ENCODE data around the gene TCOF1.
"Not testable (repeated sequence)": the region's sequence is repeated elsewhere in the genome, so short reads cannot be mapped to it uniquely, and the experiment has no call there.

The TCOF1 gene

GRCh38 chr5:150404941-150405816 is 47.7 kb downstream of the TCOF1 start:
- DNase-seq (ENCODE audit: low read depth): no peak

- no peak for DNase-seq (ENCODE audit: low read depth)
Observed at GRCh38 chr5:150406103-150406722, 48.7 kb downstream of the TCOF1 start.

- DNase-seq (ENCODE audit: low read depth): no peak
Observed at GRCh38 chr5:150406723-150407095, 49.2 kb downstream of the TCOF1 start.

GRCh38 chr5:150407096-150407720 is 49.7 kb downstream of the TCOF1 start:
- no peak for DNase-seq (ENCODE audit: low read depth)

GRCh38 chr5:150408231-150408943 is 50.9 kb downstream of the TCOF1 start:
- DNase-seq (ENCODE audit: low read depth): no peak

- DNase-seq (ENCODE audit: low read depth): peak; percentile 85
Observed at GRCh38 chr5:150409638-150410523, 52.4 kb downstream of the TCOF1 start.

GRCh38 chr5:150410524-150411244 is 53.2 kb downstream of the TCOF1 start:
- peak; percentile 76 for DNase-seq (ENCODE audit: low read depth)

- no peak for DNase-seq (ENCODE audit: low read depth)
Observed at GRCh38 chr5:150411245-150411979, 53.9 kb downstream of the TCOF1 start.

- DNase-seq (ENCODE audit: low read depth): peak; percentile 56
Observed at GRCh38 chr5:150412319-150413175, 55.0 kb downstream of the TCOF1 start, which contains the start of gene CD74. CD74 (minus strand) TSS chr5:150412910; CDS start chr5:150412749, 161 bp downstream.

- DNase-seq (ENCODE audit: low read depth): no peak
Observed at GRCh38 chr5:150413176-150413901, 55.8 kb downstream of the TCOF1 start.

- not testable (repeated sequence) for DNase-seq (ENCODE audit: low read depth)
Observed at GRCh38 chr5:150413902-150414790, 56.6 kb downstream of the TCOF1 start.

- no peak for DNase-seq (ENCODE audit: low read depth)
Observed at GRCh38 chr5:150419630-150420270, 62.3 kb downstream of the TCOF1 start.

- no peak for DNase-seq (ENCODE audit: low read depth)
Observed at GRCh38 chr5:150422075-150422474, 64.6 kb downstream of the TCOF1 start.

- no peak for DNase-seq (ENCODE audit: low read depth)
Observed at GRCh38 chr5:150422758-150423157, 65.3 kb downstream of the TCOF1 start.

- not testable (repeated sequence) for DNase-seq (ENCODE audit: low read depth)
Observed at GRCh38 chr5:150426165-150426564, 68.7 kb downstream of the TCOF1 start.

- DNase-seq (ENCODE audit: low read depth): peak; percentile 88
Observed at GRCh38 chr5:150428106-150428876, 70.8 kb downstream of the TCOF1 start.

All from amniotic epithelial cell (primary cell).